ENCODE results near the gene FAM161B.

DNA sequence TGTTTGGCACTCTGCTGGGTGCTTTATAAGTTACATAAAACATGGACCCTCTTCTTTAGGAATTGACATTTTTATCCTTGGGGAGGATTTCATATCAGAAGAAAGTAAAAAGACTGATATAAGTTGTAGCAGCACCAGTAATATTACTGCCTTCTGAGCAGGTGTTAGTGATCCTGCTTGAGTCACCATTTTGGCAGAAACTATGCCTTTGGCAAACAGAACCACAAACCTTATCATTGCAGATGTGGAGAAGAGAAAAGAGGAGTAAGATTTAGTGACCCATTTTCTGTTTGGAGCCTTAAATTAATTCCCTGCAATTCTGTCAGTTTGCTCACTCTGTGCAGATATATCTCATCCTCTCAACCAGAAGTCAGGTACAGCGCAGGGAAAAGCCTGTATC is 40.2 kb downstream of the FAM161B start:
- TF ChIP-seq, protein P1, sequence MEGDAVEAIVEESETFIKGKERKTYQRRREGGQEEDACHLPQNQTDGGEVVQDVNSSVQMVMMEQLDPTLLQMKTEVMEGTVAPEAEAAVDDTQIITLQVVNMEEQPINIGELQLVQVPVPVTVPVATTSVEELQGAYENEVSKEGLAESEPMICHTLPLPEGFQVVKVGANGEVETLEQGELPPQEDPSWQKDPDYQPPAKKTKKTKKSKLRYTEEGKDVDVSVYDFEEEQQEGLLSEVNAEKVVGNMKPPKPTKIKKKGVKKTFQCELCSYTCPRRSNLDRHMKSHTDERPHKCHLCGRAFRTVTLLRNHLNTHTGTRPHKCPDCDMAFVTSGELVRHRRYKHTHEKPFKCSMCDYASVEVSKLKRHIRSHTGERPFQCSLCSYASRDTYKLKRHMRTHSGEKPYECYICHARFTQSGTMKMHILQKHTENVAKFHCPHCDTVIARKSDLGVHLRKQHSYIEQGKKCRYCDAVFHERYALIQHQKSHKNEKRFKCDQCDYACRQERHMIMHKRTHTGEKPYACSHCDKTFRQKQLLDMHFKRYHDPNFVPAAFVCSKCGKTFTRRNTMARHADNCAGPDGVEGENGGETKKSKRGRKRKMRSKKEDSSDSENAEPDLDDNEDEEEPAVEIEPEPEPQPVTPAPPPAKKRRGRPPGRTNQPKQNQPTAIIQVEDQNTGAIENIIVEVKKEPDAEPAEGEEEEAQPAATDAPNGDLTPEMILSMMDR (IDR thresholded peaks at IDR 0.05 in 4 of 5, conservative IDR thresholded peaks at IDR 0.05 in 1 of 5): no peak
- TF ChIP-seq POLR2A (IDR thresholded peaks at IDR 0.05): no peak

Data from gastrocnemius medialis (tissue), 4 donors.